HG02571 (cell line): Measurements from ENCODE around the gene PSEN2.
A peak's percentile ranks its signal among the peaks of the same experiment; 100 is the strongest.
"Not testable (repeated sequence)": the region's sequence is repeated elsewhere in the genome, so short reads cannot be mapped to it uniquely, and the experiment has no call there.

Experiments
- ATAC-seq: cut with Tn5 transposase; IDR thresholded peaks from one replicate; pipeline ENCODE4 v1.9.1; 2021; ENCODE audit warnings: mild to moderate bottlenecking, moderate library complexity; ENCODE audit not compliant: unreplicated experiment

The PSEN2 gene

GRCh38 chr1:226908913-226909312, 38.5 kb downstream of the PSEN2 start:
- ATAC-seq, result no peak

GRCh38 chr1:226912587-226913176, 42.3 kb downstream of the PSEN2 start:
- no peak for ATAC-seq

GRCh38 chr1:226915672-226915995, 45.2 kb downstream of the PSEN2 start:
- ATAC-seq, result peak; percentile 6

- no peak for ATAC-seq
Measured at GRCh38 chr1:226916497-226916896, 46.1 kb downstream of the PSEN2 start.

- no peak for ATAC-seq
Measured at GRCh38 chr1:226919587-226919986, 49.2 kb downstream of the PSEN2 start.

- no peak for ATAC-seq
Measured at GRCh38 chr1:226919995-226920394, 49.6 kb downstream of the PSEN2 start.

GRCh38 chr1:226920446-226920894, 50.1 kb downstream of the PSEN2 start:
- no peak for ATAC-seq

- ATAC-seq, result no peak
Measured at GRCh38 chr1:226921504-226921903, 51.1 kb downstream of the PSEN2 start.

- not testable (repeated sequence) for ATAC-seq
Measured at GRCh38 chr1:226929260-226930111, 59.1 kb downstream of the PSEN2 start.

GRCh38 chr1:226934483-226935237, 64.2 kb downstream of the PSEN2 start:
- no peak for ATAC-seq

GRCh38 chr1:226937940-226938725, 67.7 kb downstream of the PSEN2 start:
- no peak for ATAC-seq

GRCh38 chr1:226938903-226939437, 68.6 kb downstream of the PSEN2 start:
- no peak for ATAC-seq

GRCh38 chr1:226939438-226940028, 69.1 kb downstream of the PSEN2 start:
- ATAC-seq, result peak; percentile 31

GRCh38 chr1:226940029-226940805, 69.8 kb downstream of the PSEN2 start, which contains the start of gene COQ8A:
Gene COQ8A (plus strand): TSS chr1:226940294. CDS start chr1:226961386, 21,092 bp downstream.
- peak; percentile 97 for ATAC-seq

- no peak for ATAC-seq
Measured at GRCh38 chr1:226940806-226941067, 70.3 kb downstream of the PSEN2 start.

- ATAC-seq, result no peak
Measured at GRCh38 chr1:226942392-226942791, 72.0 kb downstream of the PSEN2 start.

- no peak for ATAC-seq
Measured at GRCh38 chr1:226943156-226943555, 72.7 kb downstream of the PSEN2 start.

- no peak for ATAC-seq
Measured at GRCh38 chr1:226943927-226944326, 73.5 kb downstream of the PSEN2 start.

- no peak for ATAC-seq
Measured at GRCh38 chr1:226945106-226945857, 74.9 kb downstream of the PSEN2 start.
